A549 (cell line): ENCODE results near the gene GARNL3.

Experiments used
- BCL3 ChIP-seq: fragments of >200 bp; sonication (Bioruptor Twin); formaldehyde crosslinking; IDR thresholded peaks from 3 replicates; pipeline ENCODE4 v1.6.1; 2016
- CEBPB ChIP-seq, 2 experiments: fragments of >200 bp in 1 of 2; sonication (Bioruptor Twin) in 1 of 2; formaldehyde crosslinking in 1 of 2; IDR thresholded peaks; 2 replicates each; pipeline ENCODE4 v1.6.1; 2012 to 2016
- EP300 ChIP-seq, 2 experiments: fragments of >200 bp; sonication (Bioruptor Twin); formaldehyde crosslinking; IDR thresholded peaks; 2 replicates in 1 of 2; 3 replicates in 1 of 2; pipeline ENCODE4 v1.6.1; 2016 to 2017
- HOXB5 ChIP-seq: fragments of 250-450 bp; sonication (Bioruptor Pico); IDR thresholded peaks from 2 replicates; pipeline ENCODE4 v1.5.0; 2020; ENCODE audit warnings: mild to moderate bottlenecking, moderate library complexity
- POLR2A ChIP-seq: IDR thresholded peaks from 2 replicates; pipeline ENCODE4 v1.6.1; 2012; ENCODE audit warnings: mild to moderate bottlenecking, low read length
- RAD21 ChIP-seq, 2 experiments: fragments of >200 bp in 1 of 2; sonication (Bioruptor Twin) in 1 of 2; formaldehyde crosslinking in 1 of 2; IDR thresholded peaks in 1 of 2; conservative IDR thresholded peaks in 1 of 2; 2 replicates in 1 of 2; 3 replicates in 1 of 2; pipeline ENCODE4 v1.6.1; 2012 to 2018; ENCODE audit warnings: inconsistent platforms in 1 of 2
- RFX5 ChIP-seq: fragments of 450-650 bp; IDR thresholded peaks from 2 replicates; pipeline ENCODE4 v1.7.1; 2014; ENCODE audit warnings: antibody characterized with exemption, mild to moderate bottlenecking, moderate library complexity
- RNF2 ChIP-seq: fragments of 200-600 bp; sonication (generic); IDR thresholded peaks from 2 replicates; pipeline ENCODE4 v1.6.1; 2016; ENCODE audit warnings: low read depth, mild to moderate bottlenecking, antibody characterized with exemption, moderate library complexity, borderline replicate concordance
- SMC3 ChIP-seq: fragments of >200 bp; sonication (Bioruptor Twin); formaldehyde crosslinking; IDR thresholded peaks from 3 replicates; pipeline ENCODE4 v1.6.1; 2018; ENCODE audit warnings: inconsistent platforms
- SREBF2 ChIP-seq: fragments of 450-650 bp; IDR thresholded peaks from 2 replicates; pipeline ENCODE4 v1.6.1; 2014; ENCODE audit warnings: mild to moderate bottlenecking, moderate library complexity
- TF ChIP-seq, protein P1 (sequence below): fragments of >200 bp; sonication (Bioruptor Twin); formaldehyde crosslinking; IDR thresholded peaks from 3 replicates; pipeline ENCODE4 v1.5.1; 2016
- TF ChIP-seq, protein P2 (sequence below): fragments of 200-600 bp; sonication (generic); IDR thresholded peaks from 2 replicates; pipeline ENCODE4 v1.6.1; 2016; ENCODE audit warnings: antibody characterized with exemption, mild to moderate bottlenecking, moderate library complexity
- TF ChIP-seq, protein P3 (sequence below): IDR thresholded peaks from 2 replicates; pipeline ENCODE4 v1.6.1; 2012; ENCODE audit warnings: low read depth, borderline replicate concordance

DNA sequence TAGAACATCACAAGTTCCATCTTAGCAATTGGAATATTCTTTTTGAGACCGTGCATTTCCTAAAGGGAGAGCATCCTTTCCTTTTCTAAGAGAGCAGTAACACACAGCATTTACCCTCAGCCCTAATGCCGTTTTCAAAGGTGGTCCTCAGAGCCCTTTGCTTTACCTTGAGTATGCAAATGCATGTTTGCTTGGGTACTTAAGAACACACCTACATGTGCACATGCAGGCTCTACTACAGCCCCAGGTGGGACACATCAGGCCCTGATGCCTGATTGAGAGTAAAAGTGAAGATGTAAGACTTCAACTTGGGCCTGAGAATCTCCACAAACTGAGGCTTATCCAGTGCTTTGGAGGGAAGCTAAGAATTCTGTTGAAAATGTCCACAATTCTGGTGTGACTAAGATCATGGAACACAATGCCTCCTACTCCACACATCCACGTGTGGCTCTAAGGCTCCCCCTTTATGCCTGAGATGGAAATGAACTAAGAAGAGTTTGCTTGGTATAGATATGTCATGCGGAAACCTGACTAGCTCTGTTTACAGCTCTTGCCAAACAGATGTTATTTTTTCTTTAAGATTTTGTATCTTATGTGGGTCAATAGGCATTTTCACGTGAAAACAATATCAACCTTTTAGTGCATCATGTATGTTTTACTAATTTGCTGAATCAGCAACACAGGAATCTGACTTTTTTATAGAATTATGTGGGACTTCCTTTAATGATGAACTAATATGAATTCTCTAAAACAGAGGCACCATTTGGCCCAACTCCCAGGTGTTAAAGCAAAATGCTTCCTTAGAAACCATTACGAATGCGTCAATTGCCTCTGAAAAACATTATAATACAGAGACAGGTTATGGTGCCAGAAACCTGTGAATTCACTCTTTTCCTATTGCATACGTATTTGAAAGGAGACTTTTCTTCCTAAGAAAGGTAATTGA, 83.5 kb downstream of the GARNL3 start:
- TF ChIP-seq, protein P1, sequence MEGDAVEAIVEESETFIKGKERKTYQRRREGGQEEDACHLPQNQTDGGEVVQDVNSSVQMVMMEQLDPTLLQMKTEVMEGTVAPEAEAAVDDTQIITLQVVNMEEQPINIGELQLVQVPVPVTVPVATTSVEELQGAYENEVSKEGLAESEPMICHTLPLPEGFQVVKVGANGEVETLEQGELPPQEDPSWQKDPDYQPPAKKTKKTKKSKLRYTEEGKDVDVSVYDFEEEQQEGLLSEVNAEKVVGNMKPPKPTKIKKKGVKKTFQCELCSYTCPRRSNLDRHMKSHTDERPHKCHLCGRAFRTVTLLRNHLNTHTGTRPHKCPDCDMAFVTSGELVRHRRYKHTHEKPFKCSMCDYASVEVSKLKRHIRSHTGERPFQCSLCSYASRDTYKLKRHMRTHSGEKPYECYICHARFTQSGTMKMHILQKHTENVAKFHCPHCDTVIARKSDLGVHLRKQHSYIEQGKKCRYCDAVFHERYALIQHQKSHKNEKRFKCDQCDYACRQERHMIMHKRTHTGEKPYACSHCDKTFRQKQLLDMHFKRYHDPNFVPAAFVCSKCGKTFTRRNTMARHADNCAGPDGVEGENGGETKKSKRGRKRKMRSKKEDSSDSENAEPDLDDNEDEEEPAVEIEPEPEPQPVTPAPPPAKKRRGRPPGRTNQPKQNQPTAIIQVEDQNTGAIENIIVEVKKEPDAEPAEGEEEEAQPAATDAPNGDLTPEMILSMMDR: peak; percentile 73
- TF ChIP-seq POLR2A (no peak), RNF2 (no peak), EP300 (IDR thresholded peaks at IDR 0.05) (no peak), CEBPB (IDR thresholded peaks at IDR 0.05) (no peak), RFX5 (no peak), SMC3 (peak; percentile 80), HOXB5 (no peak), BCL3 (no peak), SREBF2 (no peak), RAD21 (conservative IDR thresholded peaks at IDR 0.05 in 1 of 2, IDR thresholded peaks at IDR 0.05 in 1 of 2) (peak; percentile 80 to 91)
- TF ChIP-seq, protein P2, sequence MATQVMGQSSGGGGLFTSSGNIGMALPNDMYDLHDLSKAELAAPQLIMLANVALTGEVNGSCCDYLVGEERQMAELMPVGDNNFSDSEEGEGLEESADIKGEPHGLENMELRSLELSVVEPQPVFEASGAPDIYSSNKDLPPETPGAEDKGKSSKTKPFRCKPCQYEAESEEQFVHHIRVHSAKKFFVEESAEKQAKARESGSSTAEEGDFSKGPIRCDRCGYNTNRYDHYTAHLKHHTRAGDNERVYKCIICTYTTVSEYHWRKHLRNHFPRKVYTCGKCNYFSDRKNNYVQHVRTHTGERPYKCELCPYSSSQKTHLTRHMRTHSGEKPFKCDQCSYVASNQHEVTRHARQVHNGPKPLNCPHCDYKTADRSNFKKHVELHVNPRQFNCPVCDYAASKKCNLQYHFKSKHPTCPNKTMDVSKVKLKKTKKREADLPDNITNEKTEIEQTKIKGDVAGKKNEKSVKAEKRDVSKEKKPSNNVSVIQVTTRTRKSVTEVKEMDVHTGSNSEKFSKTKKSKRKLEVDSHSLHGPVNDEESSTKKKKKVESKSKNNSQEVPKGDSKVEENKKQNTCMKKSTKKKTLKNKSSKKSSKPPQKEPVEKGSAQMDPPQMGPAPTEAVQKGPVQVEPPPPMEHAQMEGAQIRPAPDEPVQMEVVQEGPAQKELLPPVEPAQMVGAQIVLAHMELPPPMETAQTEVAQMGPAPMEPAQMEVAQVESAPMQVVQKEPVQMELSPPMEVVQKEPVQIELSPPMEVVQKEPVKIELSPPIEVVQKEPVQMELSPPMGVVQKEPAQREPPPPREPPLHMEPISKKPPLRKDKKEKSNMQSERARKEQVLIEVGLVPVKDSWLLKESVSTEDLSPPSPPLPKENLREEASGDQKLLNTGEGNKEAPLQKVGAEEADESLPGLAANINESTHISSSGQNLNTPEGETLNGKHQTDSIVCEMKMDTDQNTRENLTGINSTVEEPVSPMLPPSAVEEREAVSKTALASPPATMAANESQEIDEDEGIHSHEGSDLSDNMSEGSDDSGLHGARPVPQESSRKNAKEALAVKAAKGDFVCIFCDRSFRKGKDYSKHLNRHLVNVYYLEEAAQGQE: no peak
- TF ChIP-seq, protein P3, sequence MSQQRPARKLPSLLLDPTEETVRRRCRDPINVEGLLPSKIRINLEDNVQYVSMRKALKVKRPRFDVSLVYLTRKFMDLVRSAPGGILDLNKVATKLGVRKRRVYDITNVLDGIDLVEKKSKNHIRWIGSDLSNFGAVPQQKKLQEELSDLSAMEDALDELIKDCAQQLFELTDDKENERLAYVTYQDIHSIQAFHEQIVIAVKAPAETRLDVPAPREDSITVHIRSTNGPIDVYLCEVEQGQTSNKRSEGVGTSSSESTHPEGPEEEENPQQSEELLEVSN: no peak
